ENCODE measurements around the gene TMEM17. TPM values are rescaled to one million over a fixed set of nuclear protein-coding genes. Genes with fewer than 3 reads are reported as not detected.
"Not testable (repeated sequence)": the region's sequence is repeated elsewhere in the genome, so short reads cannot be mapped to it uniquely, and the experiment has no call there.

Gene TMEM17
- total RNA-seq, 4 donors from 2014 or later = 2.1 to 6.0 (median 4.8) TPM

DNA sequence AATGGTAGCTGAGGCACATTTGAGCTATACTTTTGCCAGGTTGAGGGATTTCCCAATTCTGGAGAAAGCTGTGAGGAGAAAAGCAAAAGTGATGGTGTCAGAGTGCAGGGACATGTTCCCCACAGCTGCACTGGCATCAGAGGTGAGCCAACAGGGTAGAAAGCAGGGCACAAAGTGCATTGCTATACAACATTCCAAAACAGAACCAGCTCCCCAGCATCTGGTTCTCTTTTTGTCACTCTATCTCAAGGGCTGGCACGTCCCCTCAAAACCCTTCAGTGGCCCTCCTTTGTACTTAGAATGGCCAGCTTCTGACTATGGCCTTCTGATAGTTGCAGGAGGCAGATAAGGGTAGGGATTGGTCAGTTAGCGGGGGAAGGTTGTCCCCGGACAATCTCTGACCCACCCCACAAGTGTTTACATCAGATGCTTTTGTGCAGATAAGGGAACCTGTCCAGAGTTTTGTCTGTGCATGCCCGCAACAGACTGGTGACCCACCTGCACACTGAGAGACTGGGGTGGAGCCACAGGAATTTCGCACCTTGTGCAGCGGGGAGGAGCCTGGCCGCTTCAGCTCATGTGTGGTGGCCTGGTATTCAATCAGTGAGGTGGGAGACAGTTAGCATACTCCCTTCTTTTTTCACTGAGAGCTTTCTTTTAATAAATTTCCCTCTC, 31.0 kb upstream of the TMEM17 start:
- Histone ChIP-seq H3K27me3 (no peaks in the 10 kb centered on the region), H3K4me1 (no peaks in the 10 kb centered on the region), H3K9me3 (no peaks in the 10 kb centered on the region), H3K36me3 (no peaks in the 10 kb centered on the region), H3K4me3 (replicated peaks in 1 of 3) (no peak overlapping the region), H3K27ac (no peak overlapping the region)
- no peak for DNase-seq
- WGBS, 2 donors = 89 to 90% methylated on average over 7 of the region's 7 CpGs
- intact Hi-C loops (cut with DNase I) = no loop called here
- TF ChIP-seq POLR2A (IDR thresholded peaks at IDR 0.05) = no peak
- TF ChIP-seq, protein P1, sequence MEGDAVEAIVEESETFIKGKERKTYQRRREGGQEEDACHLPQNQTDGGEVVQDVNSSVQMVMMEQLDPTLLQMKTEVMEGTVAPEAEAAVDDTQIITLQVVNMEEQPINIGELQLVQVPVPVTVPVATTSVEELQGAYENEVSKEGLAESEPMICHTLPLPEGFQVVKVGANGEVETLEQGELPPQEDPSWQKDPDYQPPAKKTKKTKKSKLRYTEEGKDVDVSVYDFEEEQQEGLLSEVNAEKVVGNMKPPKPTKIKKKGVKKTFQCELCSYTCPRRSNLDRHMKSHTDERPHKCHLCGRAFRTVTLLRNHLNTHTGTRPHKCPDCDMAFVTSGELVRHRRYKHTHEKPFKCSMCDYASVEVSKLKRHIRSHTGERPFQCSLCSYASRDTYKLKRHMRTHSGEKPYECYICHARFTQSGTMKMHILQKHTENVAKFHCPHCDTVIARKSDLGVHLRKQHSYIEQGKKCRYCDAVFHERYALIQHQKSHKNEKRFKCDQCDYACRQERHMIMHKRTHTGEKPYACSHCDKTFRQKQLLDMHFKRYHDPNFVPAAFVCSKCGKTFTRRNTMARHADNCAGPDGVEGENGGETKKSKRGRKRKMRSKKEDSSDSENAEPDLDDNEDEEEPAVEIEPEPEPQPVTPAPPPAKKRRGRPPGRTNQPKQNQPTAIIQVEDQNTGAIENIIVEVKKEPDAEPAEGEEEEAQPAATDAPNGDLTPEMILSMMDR (IDR thresholded peaks at IDR 0.05) = no peak

DNA sequence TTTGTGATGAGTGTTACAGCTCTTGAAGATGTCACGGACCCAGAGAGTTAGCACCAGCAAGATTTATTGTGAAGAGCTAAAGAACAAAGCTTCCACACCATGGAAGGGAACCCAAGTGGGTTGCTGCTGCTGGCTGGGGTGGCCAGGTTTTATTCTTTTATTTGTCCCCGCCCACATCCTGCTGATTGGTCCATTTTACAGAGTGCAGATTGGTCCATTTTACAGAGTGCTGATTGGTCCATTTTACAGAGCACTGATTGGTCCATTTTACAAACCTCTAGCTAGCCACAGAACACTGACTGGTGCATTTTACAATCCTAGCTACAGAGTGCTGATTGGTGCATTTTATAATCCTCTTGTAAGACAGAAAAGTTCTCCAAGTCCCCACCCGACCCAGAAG, 29.5 kb upstream of the TMEM17 start:
- H3K27ac ChIP-seq; H3K9me3 ChIP-seq; H3K27me3 ChIP-seq; intact Hi-C loops (cut with DNase I); DNase-seq; H3K36me3 ChIP-seq; H3K4me3 ChIP-seq (replicated peaks in 1 of 3); H3K4me1 ChIP-seq: not testable (repeated sequence)
- 89 to 92% methylated on average over 3 of the region's 3 CpGs for WGBS, 2 donors

DNA sequence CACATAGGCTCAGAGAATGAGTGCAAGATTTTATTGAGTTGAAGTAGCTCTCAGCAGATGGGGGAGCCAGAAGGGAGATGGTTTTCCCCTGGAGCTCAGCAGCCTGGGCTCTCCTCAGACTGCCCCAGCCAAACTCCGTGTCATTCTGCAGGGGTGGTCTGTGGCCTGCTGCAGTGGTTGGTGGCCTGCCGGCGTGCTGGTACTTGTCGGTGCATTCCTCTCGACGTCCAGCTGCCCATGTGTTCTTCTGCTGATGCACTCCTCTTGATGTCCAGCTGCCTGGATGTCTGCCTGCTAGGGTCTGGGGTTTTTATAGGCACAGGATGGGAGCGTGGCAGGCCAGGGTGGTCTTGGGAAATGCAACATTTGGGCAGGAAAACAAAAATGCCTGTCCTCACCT, 25.6 kb upstream of the TMEM17 start:
- intact Hi-C loops (cut with DNase I) = no loop called here
- Histone ChIP-seq H3K4me1 (peaks cover 0 to 3% of the 10 kb centered on the region in 2 donors), H3K4me3 (replicated peaks in 1 of 3) (no peak overlapping the region), H3K9me3 (no peaks in the 10 kb centered on the region), H3K36me3 (no peaks in the 10 kb centered on the region), H3K27ac (no peak overlapping the region), H3K27me3 (no peaks in the 10 kb centered on the region)
- no peak for TF ChIP-seq POLR2A (IDR thresholded peaks at IDR 0.05)
- TF ChIP-seq, protein P1 (IDR thresholded peaks at IDR 0.05) = no peak
- WGBS, 2 donors = 89 to 100% methylated on average over 1 to 7 of the region's 7 CpGs
- DNase-seq = no peak

DNA sequence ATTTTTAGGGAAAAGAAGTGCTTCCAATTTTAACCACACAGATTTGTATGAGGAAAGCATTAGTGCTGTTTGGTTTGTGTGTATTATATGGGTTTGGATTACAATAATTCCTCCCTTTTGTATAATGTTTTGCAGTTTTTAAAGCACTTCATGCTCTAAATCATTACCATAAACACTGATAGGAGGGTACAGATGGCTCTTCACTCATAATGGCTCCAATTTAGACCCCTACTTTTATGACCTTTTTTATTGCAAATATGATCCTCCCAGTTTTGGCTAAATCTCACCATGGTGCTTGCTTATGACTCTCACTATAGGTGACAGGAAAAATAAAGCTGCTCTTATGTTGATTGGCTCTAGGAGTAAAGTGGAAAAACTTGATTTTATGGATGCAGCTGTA, 23.8 kb upstream of the TMEM17 start:
- intact Hi-C loops (cut with DNase I) = no loop called here
- no peaks in the 10 kb centered on the region for H3K36me3 ChIP-seq
- H3K27ac ChIP-seq = no peak overlapping the region
- H3K4me1 ChIP-seq = peaks cover 6 to 7% of the 10 kb centered on the region in 2 donors
- no peak for TF ChIP-seq POLR2A (IDR thresholded peaks at IDR 0.05)
- TF ChIP-seq, protein P1 (IDR thresholded peaks at IDR 0.05) = no peak
- H3K4me3 ChIP-seq (replicated peaks in 1 of 3) = no peak overlapping the region
- no peaks in the 10 kb centered on the region for H3K9me3 ChIP-seq
- DNase-seq = no peak
- H3K27me3 ChIP-seq = no peaks in the 10 kb centered on the region

DNA sequence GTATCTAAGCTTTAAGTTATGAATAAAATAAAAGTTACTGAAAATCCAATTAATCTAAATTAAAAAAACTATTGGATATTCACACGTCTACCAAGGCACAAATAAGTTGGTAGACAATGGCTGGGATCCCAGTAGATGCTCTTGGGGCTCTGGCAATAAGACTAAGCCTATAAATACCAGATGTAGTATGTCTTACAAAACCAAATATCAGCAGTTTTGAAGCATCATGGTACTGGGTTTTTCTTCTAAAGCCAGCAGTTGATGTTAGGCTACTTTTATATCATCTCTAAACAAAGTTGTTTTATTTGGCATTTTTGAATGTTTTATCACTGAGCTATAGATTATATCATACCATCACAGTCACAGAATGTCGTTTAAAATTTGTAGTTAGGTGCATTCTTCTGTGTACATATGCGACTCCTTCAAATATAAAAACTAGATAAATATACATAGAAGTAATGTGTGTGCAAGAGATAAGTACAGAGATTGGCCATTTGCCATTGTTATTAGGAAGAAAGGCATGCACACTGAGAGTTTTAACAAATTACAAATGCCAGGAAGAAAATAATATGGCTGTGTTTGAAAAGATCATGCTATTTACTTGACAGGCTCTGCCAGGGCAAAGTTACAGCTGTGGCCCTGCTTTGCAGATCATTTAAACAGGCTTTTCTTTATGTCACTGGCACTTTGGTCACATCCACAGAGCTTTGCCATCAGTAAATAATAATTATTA, 21.6 kb upstream of the TMEM17 start:
- TF ChIP-seq, protein P1 (IDR thresholded peaks at IDR 0.05) = no peak
- TF ChIP-seq POLR2A (IDR thresholded peaks at IDR 0.05) = no peak
- no peaks in the 10 kb centered on the region for H3K36me3 ChIP-seq
- WGBS, 2 donors = 81 to 85% methylated on average over 3 of the region's 3 CpGs
- no peak overlapping the region for H3K4me3 ChIP-seq (replicated peaks in 1 of 3)
- no peaks in the 10 kb centered on the region for H3K27me3 ChIP-seq
- H3K4me1 ChIP-seq = peaks cover 6 to 7% of the 10 kb centered on the region in 2 donors
- intact Hi-C loops (cut with DNase I) = no loop called here
- no peak overlapping the region for H3K27ac ChIP-seq
- no peaks in the 10 kb centered on the region for H3K9me3 ChIP-seq
- DNase-seq = no peak

Data from thyroid gland (tissue), 4 donors.